ENCODE measurements around the gene HRH2.
"Not testable (repeated sequence)": the region's sequence is repeated elsewhere in the genome, so short reads cannot be mapped to it uniquely, and the experiment has no call there.

HRH2 gene

GRCh38 chr5:175657593-175658271 lies at the start of gene HRH2:
Gene HRH2 (plus strand): TSS chr5:175658071. CDS start chr5:175683234, 25,163 bp downstream.
- Histone ChIP-seq H3K4me3 (peak within 1 kb of the TSS; percentile 93), H3K4me2 (peak within 1 kb of the TSS; percentile 95)

GRCh38 chr5:175609526-175609925 lies 48.3 kb upstream of the HRH2 start:
- Histone ChIP-seq H3K27ac (no peak overlapping the region), H3K27me3 (no peaks in the 10 kb centered on the region), H3K4me2 (peak overlapping the region; percentile 52), H3K4me1 (peaks cover 12% of the 10 kb centered on the region), H3K9me3 (peaks cover 22% of the 10 kb centered on the region), H3K36me3 (no peaks in the 10 kb centered on the region), H3K9ac (no peak overlapping the region), H3K4me3 (no peak overlapping the region), H4K20me1 (no peaks in the 10 kb centered on the region)
- no peak for TF ChIP-seq Cebpa-rat (IDR thresholded peaks at IDR 0.05)

More at GRCh38 chr5:175657593-175658271, at the start of gene HRH2:
- peaks cover 60% of the 10 kb centered on the region for H3K4me1 ChIP-seq
- peaks cover 24% of the 10 kb centered on the region for H4K20me1 ChIP-seq
- no peaks in the 10 kb centered on the region for H3K9me3 ChIP-seq
- peak within 1 kb of the TSS; percentile 87 for H3K9ac ChIP-seq
- peak within 1 kb of the TSS; percentile 82 for H3K27ac ChIP-seq
- H3K27me3 ChIP-seq: no peaks in the 10 kb centered on the region
- peaks cover 8% of the 10 kb centered on the region; the same call in 1 of the 2 replicates for H3K36me3 ChIP-seq
- no peak for TF ChIP-seq Cebpa-rat (IDR thresholded peaks at IDR 0.05)

- Histone ChIP-seq H3K4me1 (peaks cover 12% of the 10 kb centered on the region), H3K4me3 (no peak overlapping the region), H4K20me1 (no peaks in the 10 kb centered on the region), H3K27me3 (no peaks in the 10 kb centered on the region), H3K9me3 (peaks cover 17% of the 10 kb centered on the region), H3K4me2 (no peak overlapping the region), H3K9ac (no peak overlapping the region), H3K36me3 (no peaks in the 10 kb centered on the region), H3K27ac (no peak overlapping the region)
- TF ChIP-seq Cebpa-rat (IDR thresholded peaks at IDR 0.05): no peak
Observed at GRCh38 chr5:175610381-175610780, 47.5 kb upstream of the HRH2 start.

- Histone ChIP-seq H3K4me3 (no peak overlapping the region), H3K36me3 (no peaks in the 10 kb centered on the region), H3K4me1 (peaks cover 12% of the 10 kb centered on the region), H3K9me3 (peaks cover 12% of the 10 kb centered on the region), H3K4me2 (no peak overlapping the region), H3K27me3 (no peaks in the 10 kb centered on the region), H3K9ac (no peak overlapping the region), H3K27ac (no peak overlapping the region), H4K20me1 (no peaks in the 10 kb centered on the region)
- no peak for TF ChIP-seq Cebpa-rat (IDR thresholded peaks at IDR 0.05)
Observed at GRCh38 chr5:175610898-175611297, 47.0 kb upstream of the HRH2 start.

- H3K27ac ChIP-seq: no peak overlapping the region
- TF ChIP-seq Cebpa-rat (IDR thresholded peaks at IDR 0.05): no peak
- 0 out of 2 replicates have a peak, but pooled peaks cover 5% of the 10 kb centered on the region for H3K9me3 ChIP-seq
- peaks cover 18% of the 10 kb centered on the region for H3K4me1 ChIP-seq
- no peaks in the 10 kb centered on the region for H3K36me3 ChIP-seq
- H4K20me1 ChIP-seq: no peaks in the 10 kb centered on the region
- H3K9ac ChIP-seq: no peak overlapping the region
- no peak overlapping the region for H3K4me2 ChIP-seq
- H3K4me3 ChIP-seq: no peak overlapping the region
- no peaks in the 10 kb centered on the region for H3K27me3 ChIP-seq
Observed at GRCh38 chr5:175614223-175614815, 43.6 kb upstream of the HRH2 start.

- H3K9me3 ChIP-seq: 0 out of 2 replicates have a peak, but pooled peaks cover 5% of the 10 kb centered on the region
- TF ChIP-seq Cebpa-rat (IDR thresholded peaks at IDR 0.05): no peak
- H3K27ac ChIP-seq: no peak overlapping the region
- no peak overlapping the region for H3K4me3 ChIP-seq
- peaks cover 13% of the 10 kb centered on the region for H3K4me1 ChIP-seq
- H4K20me1 ChIP-seq: no peaks in the 10 kb centered on the region
- no peak overlapping the region for H3K4me2 ChIP-seq
- no peaks in the 10 kb centered on the region for H3K27me3 ChIP-seq
- H3K9ac ChIP-seq: no peak overlapping the region
- H3K36me3 ChIP-seq: no peaks in the 10 kb centered on the region
Observed at GRCh38 chr5:175614861-175615260, 43.0 kb upstream of the HRH2 start.

GRCh38 chr5:175616083-175616482 lies 41.8 kb upstream of the HRH2 start:
- no peak overlapping the region for H3K4me2 ChIP-seq
- no peak overlapping the region for H3K9ac ChIP-seq
- H3K36me3 ChIP-seq: no peaks in the 10 kb centered on the region
- H3K4me1 ChIP-seq: peaks cover 12% of the 10 kb centered on the region; the same call in 1 of the 2 replicates
- H3K9me3 ChIP-seq: 0 out of 2 replicates have a peak, but pooled peaks cover 5% of the 10 kb centered on the region
- no peaks in the 10 kb centered on the region for H4K20me1 ChIP-seq
- no peak overlapping the region for H3K4me3 ChIP-seq
- TF ChIP-seq Cebpa-rat (IDR thresholded peaks at IDR 0.05): no peak
- H3K27ac ChIP-seq: no peak overlapping the region
- no peaks in the 10 kb centered on the region for H3K27me3 ChIP-seq

GRCh38 chr5:175616527-175616926 lies 41.3 kb upstream of the HRH2 start:
- H3K9ac ChIP-seq, H3K4me2 ChIP-seq, H3K36me3 ChIP-seq, H3K27me3 ChIP-seq, H3K9me3 ChIP-seq, H3K27ac ChIP-seq, H3K4me3 ChIP-seq, H4K20me1 ChIP-seq: not testable (repeated sequence)
- peaks cover 12% of the 10 kb centered on the region; the same call in 1 of the 2 replicates for H3K4me1 ChIP-seq

GRCh38 chr5:175617447-175617846 lies 40.4 kb upstream of the HRH2 start:
- Histone ChIP-seq H3K4me2 (no peak overlapping the region), H3K4me3 (no peak overlapping the region), H3K9ac (no peak overlapping the region), H3K4me1 (peaks cover 12% of the 10 kb centered on the region; the same call in 1 of the 2 replicates), H3K27ac (no peak overlapping the region), H3K36me3 (no peaks in the 10 kb centered on the region), H4K20me1 (no peaks in the 10 kb centered on the region), H3K9me3 (0 out of 2 replicates have a peak, but pooled peaks cover 13% of the 10 kb centered on the region), H3K27me3 (no peaks in the 10 kb centered on the region)
- no peak for TF ChIP-seq Cebpa-rat (IDR thresholded peaks at IDR 0.05)

GRCh38 chr5:175620527-175620926 lies 37.3 kb upstream of the HRH2 start:
- no peak overlapping the region for H3K9ac ChIP-seq
- TF ChIP-seq Cebpa-rat (IDR thresholded peaks at IDR 0.05): no peak
- H3K4me1 ChIP-seq: peaks cover 12% of the 10 kb centered on the region; the same call in 1 of the 2 replicates
- no peak overlapping the region for H3K27ac ChIP-seq
- H3K4me3 ChIP-seq: no peak overlapping the region
- no peak overlapping the region for H3K4me2 ChIP-seq
- H3K36me3 ChIP-seq: no peaks in the 10 kb centered on the region
- peaks cover 13% of the 10 kb centered on the region; the same call in 1 of the 2 replicates for H3K9me3 ChIP-seq
- no peaks in the 10 kb centered on the region for H3K27me3 ChIP-seq
- H4K20me1 ChIP-seq: no peaks in the 10 kb centered on the region
